B cell (primary cell): ENCODE results near the gene YPEL3. TPM values are rescaled to one million over a fixed set of nuclear protein-coding genes. Genes with fewer than 3 reads are reported as not detected.

Experiments used
- ATAC-seq: fragments of 200-7000 bp; cut with Tn5 transposase; one replicate; pipeline ENCODE4 v1.10.0; 2021; ENCODE audit warnings: low read depth, mild to moderate bottlenecking, moderate number of reproducible peaks, moderate library complexity
- CTCF ChIA-PET: fragments of 350-600 bp; sonication (Branson Sonifier 250); formaldehyde crosslinking; loops from one replicate; lab custom pipeline; 2021; ENCODE audit warnings: antibody characterized with exemption, inconsistent platforms; lab: Charles Lee
- POLR2A ChIA-PET: fragments of 350-600 bp; sonication (Branson Sonifier 250); formaldehyde crosslinking; loops from one replicate; lab custom pipeline; 2021; ENCODE audit warnings: antibody characterized with exemption; lab: Charles Lee
- DNase-seq: peaks from one replicate; pipeline ENCODE4 v3.0.0; 2013
- H2AFZ ChIP-seq: 2 replicates; pipeline ENCODE4 v1.6.1; 2012; ENCODE audit warnings: mild to moderate bottlenecking, low read depth, low read length; ENCODE audit not compliant: insufficient read depth, poor library complexity, severe bottlenecking
- H3K27ac ChIP-seq, 2 donors: 1 replicate in 1 of 2; 2 replicates in 1 of 2; pipeline ENCODE4 v1.5.1; 2012 to 2013; ENCODE audit warnings: low read length in 2 of 2, mild to moderate bottlenecking in 2 of 2, moderate library complexity in 1 of 2
- H3K27me3 ChIP-seq, 4 experiments: fragments of 200-600 bp in 1 of 4; sonication (generic) in 1 of 4; replicated peaks in 1 of 4; 1 replicate in 2 of 4; 2 replicates in 2 of 4; pipeline versions ENCODE4 v1.6.1 to v1.7.0; 2013 to 2016; ENCODE audit warnings: low read length in 3 of 4, mild to moderate bottlenecking in 2 of 4, mixed read lengths in 1 of 4, moderate library complexity in 1 of 4; ENCODE audit not compliant: insufficient read depth in 4 of 4, control insufficient read depth in 3 of 4; ENCODE audit errors: control extremely low read depth in 1 of 4
- H3K36me3 ChIP-seq, 2 experiments: replicated peaks in 1 of 2; 1 replicate in 1 of 2; 2 replicates in 1 of 2; pipeline versions ENCODE4 v1.6.1 to v1.7.1; 2013; ENCODE audit warnings: low read length in 1 of 2; ENCODE audit not compliant: insufficient read depth in 2 of 2, control insufficient read depth in 1 of 2; ENCODE audit errors: control extremely low read depth in 1 of 2, extremely low read depth in 1 of 2
- H3K4me1 ChIP-seq, 2 donors: fragments of 200-600 bp in 1 of 2; sonication (generic) in 1 of 2; 1 replicate in 1 of 2; 2 replicates in 1 of 2; pipeline versions ENCODE4 v1.5.1 to v1.6.1; 2013 to 2017; ENCODE audit warnings: low read length in 2 of 2; ENCODE audit not compliant: control insufficient read depth in 2 of 2, insufficient read depth in 2 of 2
- H3K4me2 ChIP-seq: replicated peaks from 2 replicates; pipeline ENCODE3; 2012; ENCODE audit warnings: mild to moderate bottlenecking, low read depth, low read length; ENCODE audit not compliant: poor library complexity, severe bottlenecking
- H3K4me3 ChIP-seq, 5 experiments: fragments of 200-600 bp in 1 of 5; sonication (generic) in 1 of 5; 1 replicate in 3 of 5; 2 replicates in 2 of 5; pipeline versions ENCODE4 v1.5.1 to v1.7.0; 2011 to 2016; ENCODE audit warnings: low read length in 4 of 5, mild to moderate bottlenecking in 4 of 5, low read depth in 2 of 5, control low read depth in 1 of 5, moderate library complexity in 1 of 5; ENCODE audit not compliant: insufficient read depth in 1 of 5; ENCODE audit errors: control extremely low read depth in 1 of 5, extremely low read depth in 1 of 5
- H3K79me2 ChIP-seq: fragments of 200-600 bp; sonication (generic); one replicate; pipeline ENCODE4 v1.6.0; 2016; ENCODE audit warnings: low read length; ENCODE audit not compliant: control insufficient read depth, insufficient read depth
- H3K9ac ChIP-seq: fragments of 200-600 bp; sonication (generic); 2 replicates; pipeline ENCODE4 v1.6.1; 2017; ENCODE audit warnings: mild to moderate bottlenecking, low read length, moderate library complexity
- H3K9me3 ChIP-seq, 3 donors: one replicate each; pipeline versions ENCODE4 v1.6.1 to v1.7.1; 2013; ENCODE audit warnings: low read length in 2 of 3; ENCODE audit not compliant: control insufficient read depth in 2 of 3, insufficient read depth in 1 of 3; ENCODE audit errors: control extremely low read depth in 1 of 3
- H4K20me1 ChIP-seq: 2 replicates; pipeline ENCODE4 v1.6.0; 2012; ENCODE audit warnings: mild to moderate bottlenecking, low read length; ENCODE audit not compliant: insufficient read depth, control insufficient read depth, poor library complexity, severe bottlenecking
- H3K27ac Mint-ChIP-seq: one replicate; pipeline ENCODE4 v1.8.0; 2021; ENCODE audit warnings: mixed read lengths
- H3K27me3 Mint-ChIP-seq: one replicate; pipeline ENCODE4 v1.8.0; 2021; ENCODE audit warnings: mixed read lengths
- H3K4me1 Mint-ChIP-seq: one replicate; pipeline ENCODE4 v1.8.0; 2021; ENCODE audit warnings: mixed read lengths
- H3K4me3 Mint-ChIP-seq: one replicate; pipeline ENCODE4 v1.8.0; 2021; ENCODE audit warnings: mixed read lengths
- H3K9me3 Mint-ChIP-seq: one replicate; pipeline ENCODE4 v1.8.0; 2022; ENCODE audit warnings: mixed read lengths; ENCODE audit not compliant: insufficient read depth
- EZH2 ChIP-seq: IDR thresholded peaks from 2 replicates; pipeline ENCODE4 v1.6.1; 2012; ENCODE audit warnings: borderline replicate concordance, low read depth, mild to moderate bottlenecking, moderate library complexity, low read length; ENCODE audit not compliant: insufficient read depth, poor library complexity, severe bottlenecking
- WGBS: methylation state at CpG from one replicate; pipeline ENCODE4 v1.1.5; 2013; ENCODE audit warnings: missing lambda C conversion rate; ENCODE audit not compliant: insufficient coverage; 5-methylcytosine and 5-hydroxymethylcytosine counted together
- intact Hi-C: fragments of 100-400 bp; cut with micrococcal nuclease; formaldehyde crosslinking; loops from one replicate; pipeline ENCODE4 v1.10.0; 2022
- polyA plus RNA-seq: library from polyadenylated mRNA; depleted of rRNA; stranded (reverse); fragments of >200 nt; gene quantifications from 2 replicates; pipeline ENCODE4 v1.2.3, GENCODE V29; 2012
- total RNA-seq, 2 donors: library from RNA; stranded (reverse); fragments of 120-200 nt in 1 of 2; gene quantifications; 1 replicate in 1 of 2; 2 replicates in 1 of 2; pipeline versions ENCODE4 v1.2.3 to v1.2.4, GENCODE V29; 2013 to 2022
- TF ChIP-seq, protein P1 (sequence below): fragments of 200-600 bp; IDR thresholded peaks from one replicate; pipeline ENCODE4 v1.8.0; 2022; ENCODE audit warnings: antibody characterized with exemption, mild to moderate bottlenecking

Gene YPEL3
- total and polyA plus RNA-seq, 2 donors (not counting 1 experiment from before 2014, with no cell fraction given), result 314 to 414 TPM

DNA sequence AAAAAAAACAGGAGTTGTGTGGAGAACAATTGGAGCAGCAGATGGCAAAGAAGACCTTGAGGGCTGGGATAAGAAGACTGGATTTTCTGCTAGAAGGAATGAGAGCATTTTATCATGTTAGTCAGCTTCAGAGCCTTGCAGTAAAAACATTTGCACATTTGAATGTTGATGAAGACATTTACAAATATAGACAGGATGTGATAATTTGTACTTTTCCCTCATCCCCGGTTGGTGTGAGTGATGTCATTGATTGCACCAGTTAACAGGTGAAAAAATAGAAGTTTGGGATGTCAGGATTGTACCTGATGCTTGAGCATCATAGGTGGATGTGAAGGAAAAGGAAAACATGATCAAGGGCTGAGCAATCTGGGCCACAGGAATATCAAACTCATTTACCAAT is 49.6 kb upstream of the YPEL3 start:
- Histone ChIP-seq H2AFZ (no peak overlapping the region), H3K79me2 (no peaks in the 10 kb centered on the region), H3K27me3 (no peaks in the 10 kb centered on the region), H3K27ac (no peak overlapping the region), H3K9me3 (peaks cover 3 to 15% (median 7%) of the 10 kb centered on the region in 3 donors), H3K4me3 (no peak overlapping the region), H3K4me1 (peaks cover 0 to 5% of the 10 kb centered on the region in 2 donors), H3K9ac (no peak overlapping the region), H4K20me1 (no peaks in the 10 kb centered on the region), H3K4me2 (no peak overlapping the region), H3K36me3 (no peaks in the 10 kb centered on the region)
- peaks cover 3% of the 10 kb centered on the region for H3K4me1 Mint-ChIP-seq
- H3K27me3 Mint-ChIP-seq, result no peaks in the 10 kb centered on the region
- WGBS, result 50% methylated on average over 1 of the region's 1 CpG
- H3K9me3 Mint-ChIP-seq, result peaks cover 3% of the 10 kb centered on the region
- POLR2A ChIA-PET, result interaction anchor here (0.6 kb wide), 1 partner anchor 539 kb away, joined by 10 read pairs; no protein-coding TSS in a partner anchor
- intact Hi-C loops, result no loop called here
- H3K4me3 Mint-ChIP-seq, result no peak overlapping the region
- CTCF ChIA-PET, result interaction anchor here (1.0 kb wide), 1 partner anchor 12 kb away, joined by 3 read pairs; no protein-coding TSS in a partner anchor
- no peak for ATAC-seq
- no peak for DNase-seq
- H3K27ac Mint-ChIP-seq, result no peak overlapping the region
- TF ChIP-seq, protein P1, sequence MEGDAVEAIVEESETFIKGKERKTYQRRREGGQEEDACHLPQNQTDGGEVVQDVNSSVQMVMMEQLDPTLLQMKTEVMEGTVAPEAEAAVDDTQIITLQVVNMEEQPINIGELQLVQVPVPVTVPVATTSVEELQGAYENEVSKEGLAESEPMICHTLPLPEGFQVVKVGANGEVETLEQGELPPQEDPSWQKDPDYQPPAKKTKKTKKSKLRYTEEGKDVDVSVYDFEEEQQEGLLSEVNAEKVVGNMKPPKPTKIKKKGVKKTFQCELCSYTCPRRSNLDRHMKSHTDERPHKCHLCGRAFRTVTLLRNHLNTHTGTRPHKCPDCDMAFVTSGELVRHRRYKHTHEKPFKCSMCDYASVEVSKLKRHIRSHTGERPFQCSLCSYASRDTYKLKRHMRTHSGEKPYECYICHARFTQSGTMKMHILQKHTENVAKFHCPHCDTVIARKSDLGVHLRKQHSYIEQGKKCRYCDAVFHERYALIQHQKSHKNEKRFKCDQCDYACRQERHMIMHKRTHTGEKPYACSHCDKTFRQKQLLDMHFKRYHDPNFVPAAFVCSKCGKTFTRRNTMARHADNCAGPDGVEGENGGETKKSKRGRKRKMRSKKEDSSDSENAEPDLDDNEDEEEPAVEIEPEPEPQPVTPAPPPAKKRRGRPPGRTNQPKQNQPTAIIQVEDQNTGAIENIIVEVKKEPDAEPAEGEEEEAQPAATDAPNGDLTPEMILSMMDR, result no peak

DNA sequence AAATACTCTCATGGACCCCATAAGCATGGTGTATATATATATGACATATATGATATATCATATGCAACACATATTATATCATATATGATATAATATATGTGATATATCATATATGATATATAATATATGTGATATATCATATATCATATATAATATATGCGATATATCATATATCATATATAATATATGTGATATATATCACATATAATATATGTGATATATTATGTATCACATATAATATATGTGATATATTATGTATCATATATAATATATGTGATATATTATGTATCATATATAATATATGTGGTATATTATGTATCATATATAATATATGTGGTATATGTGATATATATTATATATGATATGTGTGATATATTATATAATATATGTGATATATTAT is 48.9 kb upstream of the YPEL3 start:
- no peaks in the 10 kb centered on the region for H3K27me3 Mint-ChIP-seq
- no peaks in the 10 kb centered on the region for H3K27me3 ChIP-seq
- H3K4me1 ChIP-seq, result peaks cover 1 to 6% of the 10 kb centered on the region in 2 donors
- ATAC-seq (no peak), DNase-seq (no peak)
- no peaks in the 10 kb centered on the region for H3K36me3 ChIP-seq
- no peaks in the 10 kb centered on the region for H4K20me1 ChIP-seq
- H3K9me3 Mint-ChIP-seq, result peaks cover 3% of the 10 kb centered on the region
- no peak overlapping the region for H3K9ac ChIP-seq
- H2AFZ ChIP-seq, result no peak overlapping the region
- no peak overlapping the region for H3K4me3 Mint-ChIP-seq
- WGBS, result no CpG with 5 or more reads among the region's 1 CpG
- H3K9me3 ChIP-seq, result peaks cover 3 to 9% (median 7%) of the 10 kb centered on the region in 3 donors
- H3K79me2 ChIP-seq, result no peaks in the 10 kb centered on the region
- peaks cover 5% of the 10 kb centered on the region for H3K4me1 Mint-ChIP-seq
- ChIA-PET POLR2A (no interaction called here), CTCF (no interaction called here)
- no peak overlapping the region for H3K4me3 ChIP-seq
- intact Hi-C loops, result no loop called here
- H3K4me2 ChIP-seq, result no peak overlapping the region
- no peak overlapping the region for H3K27ac ChIP-seq
- TF ChIP-seq, protein P1, result no peak
- TF ChIP-seq EZH2, result no peak
- H3K27ac Mint-ChIP-seq, result no peak overlapping the region
